ENCODE measurements around the gene S100A16.

S100A16 gene

GRCh38 chr1:153624965-153625611, 12.2 kb upstream of the S100A16 start:
- DNase-seq (ENCODE audit: extremely low read depth, low read depth), result no peak
- no peak for TF ChIP-seq CTCF (IDR thresholded peaks at IDR 0.05; ENCODE audit: low read depth, low read length)

- no peak for DNase-seq (ENCODE audit: extremely low read depth, low read depth)
- TF ChIP-seq CTCF (IDR thresholded peaks at IDR 0.05; ENCODE audit: low read depth, low read length), result no peak
Measured at GRCh38 chr1:153623101-153623500, 10.2 kb upstream of the S100A16 start.

GRCh38 chr1:153619171-153619570, 6.2 kb upstream of the S100A16 start:
- no peak for TF ChIP-seq CTCF (IDR thresholded peaks at IDR 0.05; ENCODE audit: low read depth, low read length)
- no peak for DNase-seq (ENCODE audit: extremely low read depth, low read depth)

GRCh38 chr1:153617663-153618062, 4.7 kb upstream of the S100A16 start:
- peak; percentile 82 for TF ChIP-seq CTCF (IDR thresholded peaks at IDR 0.05; ENCODE audit: low read depth, low read length)
- peak; percentile 45 for DNase-seq (ENCODE audit: extremely low read depth, low read depth)

GRCh38 chr1:153616917-153617311, 4.0 kb upstream of the S100A16 start:
- no peak for TF ChIP-seq CTCF (IDR thresholded peaks at IDR 0.05; ENCODE audit: low read depth, low read length)
- DNase-seq (ENCODE audit: extremely low read depth, low read depth), result no peak

GRCh38 chr1:153616144-153616916, 3.4 kb upstream of the S100A16 start, which contains the start of gene S100A14:
Gene S100A14 (minus strand): TSS chr1:153616325. CDS start chr1:153615858, 467 bp downstream.
- no peak for DNase-seq (ENCODE audit: extremely low read depth, low read depth)
- TF ChIP-seq CTCF (IDR thresholded peaks at IDR 0.05; ENCODE audit: low read depth, low read length), result no peak

- DNase-seq (ENCODE audit: extremely low read depth, low read depth), result no peak
- TF ChIP-seq CTCF (IDR thresholded peaks at IDR 0.05; ENCODE audit: low read depth, low read length), result no peak
Measured at GRCh38 chr1:153615406-153615805, 2.5 kb upstream of the S100A16 start.
